GM20000 (cell line): ENCODE results near the gene IL20RB.

ENCODE experiments used
- DNase-seq: peaks from one replicate; pipeline ENCODE4 v3.0.0; 2012; ENCODE audit warnings: low spot score
- CTCF ChIP-seq: IDR thresholded peaks from 2 replicates; pipeline ENCODE4 v1.5.1; 2012; ENCODE audit warnings: mild to moderate bottlenecking, control low read depth; ENCODE audit errors: extremely low read depth, missing control alignments

Gene IL20RB

GRCh38 chr3:136932978-136933772 lies 24.6 kb upstream of the IL20RB start:
- no peak for TF ChIP-seq CTCF
- no peak for DNase-seq

DNA sequence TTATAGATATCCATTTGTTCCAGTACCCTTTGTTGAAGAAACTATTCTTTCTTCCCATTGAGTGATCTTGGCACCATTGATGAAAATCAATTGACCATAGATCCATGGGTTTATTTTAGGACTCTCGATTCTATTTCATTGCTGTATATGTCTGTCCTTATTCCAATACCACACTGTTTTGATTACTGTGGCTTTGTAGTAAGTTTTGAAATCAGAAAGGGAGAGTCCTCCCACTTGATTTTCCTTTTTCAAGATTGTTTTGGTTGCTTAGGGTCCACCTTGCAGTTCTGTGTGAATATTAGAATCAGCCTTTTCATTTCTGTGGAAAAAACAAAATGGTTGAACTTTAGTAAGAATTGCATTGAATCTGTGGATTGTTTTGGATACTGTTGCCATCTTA lies 20.6 kb upstream of the IL20RB start:
- no peak for TF ChIP-seq CTCF
- DNase-seq, result no peak

- no peak for TF ChIP-seq CTCF
- no peak for DNase-seq
Measured at GRCh38 chr3:136937851-136938250, 19.9 kb upstream of the IL20RB start.

GRCh38 chr3:136938334-136938733 lies 19.4 kb upstream of the IL20RB start:
- no peak for TF ChIP-seq CTCF
- DNase-seq, result no peak

DNA sequence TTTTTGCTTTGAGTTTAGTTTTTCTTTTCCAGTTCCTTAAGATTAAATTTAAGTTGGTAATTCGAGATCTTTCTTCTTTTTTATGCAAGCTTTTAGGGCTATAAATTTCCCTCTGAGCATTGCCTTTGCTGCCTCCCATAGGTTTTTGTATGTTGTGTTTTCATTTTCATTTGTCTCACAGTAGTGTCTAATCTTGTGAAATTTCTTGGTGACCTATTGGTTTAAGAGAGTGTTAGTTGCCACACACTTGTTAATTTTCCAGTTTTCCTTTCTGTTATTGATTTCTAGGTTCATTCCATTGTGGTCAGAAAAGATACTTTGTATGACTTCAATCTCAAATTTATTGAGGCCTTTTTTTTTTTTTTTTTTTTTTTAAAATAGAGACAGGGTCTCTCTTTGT lies 18.3 kb upstream of the IL20RB start:
- no peak for TF ChIP-seq CTCF
- DNase-seq, result no peak

GRCh38 chr3:136942803-136943202 lies 15.0 kb upstream of the IL20RB start:
- no peak for DNase-seq
- TF ChIP-seq CTCF, result no peak

- no peak for DNase-seq
- TF ChIP-seq CTCF, result no peak
Measured at GRCh38 chr3:136943436-136943835, 14.3 kb upstream of the IL20RB start.
